WTC11 (cell line): Measurements from ENCODE around the gene ADSL. TPM values are rescaled to one million over a fixed set of nuclear protein-coding genes. Genes with fewer than 3 reads are reported as not detected.

ENCODE experiments used
- ATAC-seq: fragments of 200-7000 bp; cut with Tn5 transposase; 2 replicates; pipeline ENCODE4 v1.10.0; 2021; ENCODE audit warnings: mild to moderate bottlenecking, moderate library complexity
- CTCF ChIA-PET: fragments of 300-600 bp; sonication (Branson Sonifier 250); formaldehyde crosslinking; loops from one replicate; lab custom pipeline; 2021; ENCODE audit warnings: antibody characterized with exemption; lab: Charles Lee
- POLR2A ChIA-PET: fragments of 350-600 bp; sonication (Branson Sonifier 250); formaldehyde crosslinking; loops from one replicate; lab custom pipeline; 2021; ENCODE audit warnings: antibody characterized with exemption; lab: Charles Lee
- DNase-seq: peaks from one replicate; pipeline ENCODE4 v3.0.0; 2021; ENCODE audit warnings: low spot score
- H3K27ac Mint-ChIP-seq: 2 replicates; pipeline ENCODE4 v1.8.0; 2021; ENCODE audit warnings: mixed read lengths
- H3K27me3 Mint-ChIP-seq: 2 replicates; pipeline ENCODE4 v1.8.0; 2021; ENCODE audit warnings: low read depth, mild to moderate bottlenecking, moderate library complexity, mixed read lengths
- H3K36me3 Mint-ChIP-seq: 2 replicates; pipeline ENCODE4 v1.8.0; 2021; ENCODE audit warnings: mixed read lengths
- H3K4me1 Mint-ChIP-seq: 2 replicates; pipeline ENCODE4 v1.8.0; 2022; ENCODE audit warnings: mixed read lengths
- H3K4me3 Mint-ChIP-seq: 2 replicates; pipeline ENCODE4 v1.8.0; 2021; ENCODE audit warnings: mild to moderate bottlenecking, moderate library complexity, mixed read lengths
- H3K9me3 Mint-ChIP-seq: 2 replicates; pipeline ENCODE4 v1.8.0; 2021; ENCODE audit warnings: mixed read lengths
- ARID4B ChIP-seq: sonication (generic); formaldehyde crosslinking; IDR thresholded peaks from 2 replicates; pipeline ENCODE4 v1.8.0; 2023; ENCODE audit warnings: missing genetic modification reagents, mild to moderate bottlenecking, borderline replicate concordance
- ATF6 ChIP-seq: sonication (generic); formaldehyde crosslinking; IDR thresholded peaks from 2 replicates; pipeline ENCODE4 v1.8.1; 2023; ENCODE audit warnings: mild to moderate bottlenecking, missing genetic modification reagents
- CDX4 ChIP-seq: fragments of 250-450 bp; sonication (Bioruptor Pico); IDR thresholded peaks from 2 replicates; pipeline ENCODE4 v1.9.0; 2021; ENCODE audit warnings: moderate library complexity, mild to moderate bottlenecking, inconsistent platforms, borderline replicate concordance
- CTCF ChIP-seq: fragments of 200-600 bp; IDR thresholded peaks from 2 replicates; pipeline ENCODE4 v1.8.0; 2022; ENCODE audit warnings: antibody characterized with exemption
- E2F5 ChIP-seq: sonication (generic); formaldehyde crosslinking; IDR thresholded peaks from 2 replicates; pipeline ENCODE4 v1.8.1; 2022; ENCODE audit warnings: mild to moderate bottlenecking, moderate library complexity, missing genetic modification reagents
- FOXJ3 ChIP-seq: sonication (generic); formaldehyde crosslinking; IDR thresholded peaks from 2 replicates; pipeline ENCODE4 v1.9.0; 2021; ENCODE audit warnings: missing genetic modification reagents, mild to moderate bottlenecking, borderline replicate concordance
- IRF1 ChIP-seq: sonication (generic); formaldehyde crosslinking; IDR thresholded peaks from 2 replicates; pipeline ENCODE4 v1.8.0; 2023; ENCODE audit warnings: missing genetic modification reagents
- KAT7 ChIP-seq: sonication (generic); formaldehyde crosslinking; IDR thresholded peaks from 2 replicates; pipeline ENCODE4 v1.8.1; 2023; ENCODE audit warnings: missing genetic modification reagents, mild to moderate bottlenecking, borderline replicate concordance
- NR2C2 ChIP-seq: sonication (generic); formaldehyde crosslinking; IDR thresholded peaks from 2 replicates; pipeline ENCODE4 v1.8.0; 2022; ENCODE audit warnings: mild to moderate bottlenecking, missing genetic modification reagents
- PRDM15 ChIP-seq: sonication (generic); formaldehyde crosslinking; IDR thresholded peaks from 2 replicates; pipeline ENCODE4 v1.8.0; 2022; ENCODE audit warnings: missing genetic modification reagents
- TEAD1 ChIP-seq: sonication (generic); formaldehyde crosslinking; IDR thresholded peaks from 2 replicates; pipeline ENCODE4 v1.8.0; 2022; ENCODE audit warnings: mild to moderate bottlenecking, missing genetic modification reagents
- TP53 ChIP-seq: sonication (generic); formaldehyde crosslinking; IDR thresholded peaks from 2 replicates; pipeline ENCODE4 v1.8.1; 2023; ENCODE audit warnings: mild to moderate bottlenecking, missing genetic modification reagents
- ZNF138 ChIP-seq: sonication (generic); formaldehyde crosslinking; conservative IDR thresholded peaks from 2 replicates; pipeline ENCODE4 v1.8.1; 2022; ENCODE audit warnings: mild to moderate bottlenecking, moderate library complexity, missing genetic modification reagents
- ZNF232 ChIP-seq: sonication (generic); formaldehyde crosslinking; IDR thresholded peaks from 2 replicates; pipeline ENCODE4 v1.8.0; 2022; ENCODE audit warnings: mild to moderate bottlenecking, missing genetic modification reagents
- ZNF512 ChIP-seq: sonication (generic); formaldehyde crosslinking; IDR thresholded peaks from 2 replicates; pipeline ENCODE4 v1.8.1; 2022; ENCODE audit warnings: missing genetic modification reagents, borderline replicate concordance
- ZSCAN18 ChIP-seq: fragments of 250-450 bp; sonication (Bioruptor Pico); IDR thresholded peaks from 2 replicates; pipeline ENCODE4 v2.1.2; 2022; ENCODE audit warnings: mild to moderate bottlenecking, moderate library complexity
- total RNA-seq: library from RNA; stranded (reverse); gene quantifications from 3 replicates; pipeline ENCODE4 v1.2.3, GENCODE V29; 2021

The ADSL gene
- total RNA-seq, 1 experiment from 2014 or later: 154 TPM

GRCh38 chr22:40368016-40368415 is 21.7 kb downstream of the ADSL start:
- Mint-ChIP-seq H3K4me1 (peaks cover 8% of the 10 kb centered on the region), H3K27ac (peak overlapping the region; percentile 24; the same call in 1 of the 2 replicates)
- TF ChIP-seq CDX4 (CRISPR knock-in tag) (no peak), TEAD1 (no peak), FOXJ3 (CRISPR knock-in tag) (no peak), E2F5 (CRISPR knock-in tag) (no peak), ZNF232 (no peak), ZNF512 (CRISPR knock-in tag) (no peak), PRDM15 (no peak), ZNF138 (CRISPR knock-in tag) (no peak), ZSCAN18 (CRISPR knock-in tag) (no peak), ARID4B (no peak), TP53 (no peak), IRF1 (CRISPR knock-in tag) (no peak), CTCF (no peak), NR2C2 (CRISPR knock-in tag) (no peak), ATF6 (no peak), KAT7 (no peak)

More at GRCh38 chr22:40368016-40368415, 21.7 kb downstream of the ADSL start:
- POLR2A ChIA-PET: no interaction called here
- CTCF ChIA-PET: no interaction called here
- H3K4me3 Mint-ChIP-seq: no peak overlapping the region
- ATAC-seq: no peak
- no peaks in the 10 kb centered on the region for H3K27me3 Mint-ChIP-seq
- no peak for DNase-seq
- H3K36me3 Mint-ChIP-seq: peaks cover 60% of the 10 kb centered on the region
- no peaks in the 10 kb centered on the region for H3K9me3 Mint-ChIP-seq
